ENCODE measurements around the gene BAZ1A.

DNA sequence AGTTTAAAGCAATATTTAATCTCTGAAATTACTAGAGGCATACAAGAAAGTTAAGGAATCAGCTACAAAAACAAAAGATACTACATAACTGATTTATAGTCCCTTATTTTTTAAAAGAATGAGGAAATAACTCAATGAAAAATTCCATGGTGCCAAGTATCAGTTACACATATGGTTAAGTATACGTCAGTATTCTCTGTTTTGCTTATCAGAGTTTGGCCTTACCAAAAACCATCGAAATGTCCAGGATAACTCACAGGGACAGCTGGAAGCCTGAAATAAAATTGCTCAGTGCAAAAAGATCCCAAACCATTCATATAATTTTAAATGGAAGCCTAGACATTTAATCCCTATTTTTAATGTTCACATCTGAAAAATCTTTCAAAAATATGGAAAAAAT lies 164.4 kb downstream of the BAZ1A start:
- no peak for TF ChIP-seq TAF1 (IDR thresholded peaks at IDR 0.05; ENCODE audit: borderline replicate concordance, insufficient read depth, low read length)
- TF ChIP-seq SIN3A (IDR thresholded peaks at IDR 0.05; ENCODE audit: borderline replicate concordance, insufficient read depth, low read length) = no peak
